ENCODE data around the gene ATP6V1A. TPM values are rescaled to one million over a fixed set of nuclear protein-coding genes. Genes with fewer than 3 reads are reported as not detected.
A peak's percentile ranks its signal among the peaks of the same experiment; 100 is the strongest.

ATP6V1A gene
- total and polyA plus RNA-seq, 2 of the 13 experiments (the other 11 are each of a cell fraction or from before 2014, with no cell fraction given) = 23.4 to 95.1 TPM

- no peak for TF ChIP-seq ZFP36 (IDR thresholded peaks at IDR 0.05; ENCODE audit: borderline replicate concordance, low read depth, low read length, partially characterized antibody)
- TF ChIP-seq, protein P1, sequence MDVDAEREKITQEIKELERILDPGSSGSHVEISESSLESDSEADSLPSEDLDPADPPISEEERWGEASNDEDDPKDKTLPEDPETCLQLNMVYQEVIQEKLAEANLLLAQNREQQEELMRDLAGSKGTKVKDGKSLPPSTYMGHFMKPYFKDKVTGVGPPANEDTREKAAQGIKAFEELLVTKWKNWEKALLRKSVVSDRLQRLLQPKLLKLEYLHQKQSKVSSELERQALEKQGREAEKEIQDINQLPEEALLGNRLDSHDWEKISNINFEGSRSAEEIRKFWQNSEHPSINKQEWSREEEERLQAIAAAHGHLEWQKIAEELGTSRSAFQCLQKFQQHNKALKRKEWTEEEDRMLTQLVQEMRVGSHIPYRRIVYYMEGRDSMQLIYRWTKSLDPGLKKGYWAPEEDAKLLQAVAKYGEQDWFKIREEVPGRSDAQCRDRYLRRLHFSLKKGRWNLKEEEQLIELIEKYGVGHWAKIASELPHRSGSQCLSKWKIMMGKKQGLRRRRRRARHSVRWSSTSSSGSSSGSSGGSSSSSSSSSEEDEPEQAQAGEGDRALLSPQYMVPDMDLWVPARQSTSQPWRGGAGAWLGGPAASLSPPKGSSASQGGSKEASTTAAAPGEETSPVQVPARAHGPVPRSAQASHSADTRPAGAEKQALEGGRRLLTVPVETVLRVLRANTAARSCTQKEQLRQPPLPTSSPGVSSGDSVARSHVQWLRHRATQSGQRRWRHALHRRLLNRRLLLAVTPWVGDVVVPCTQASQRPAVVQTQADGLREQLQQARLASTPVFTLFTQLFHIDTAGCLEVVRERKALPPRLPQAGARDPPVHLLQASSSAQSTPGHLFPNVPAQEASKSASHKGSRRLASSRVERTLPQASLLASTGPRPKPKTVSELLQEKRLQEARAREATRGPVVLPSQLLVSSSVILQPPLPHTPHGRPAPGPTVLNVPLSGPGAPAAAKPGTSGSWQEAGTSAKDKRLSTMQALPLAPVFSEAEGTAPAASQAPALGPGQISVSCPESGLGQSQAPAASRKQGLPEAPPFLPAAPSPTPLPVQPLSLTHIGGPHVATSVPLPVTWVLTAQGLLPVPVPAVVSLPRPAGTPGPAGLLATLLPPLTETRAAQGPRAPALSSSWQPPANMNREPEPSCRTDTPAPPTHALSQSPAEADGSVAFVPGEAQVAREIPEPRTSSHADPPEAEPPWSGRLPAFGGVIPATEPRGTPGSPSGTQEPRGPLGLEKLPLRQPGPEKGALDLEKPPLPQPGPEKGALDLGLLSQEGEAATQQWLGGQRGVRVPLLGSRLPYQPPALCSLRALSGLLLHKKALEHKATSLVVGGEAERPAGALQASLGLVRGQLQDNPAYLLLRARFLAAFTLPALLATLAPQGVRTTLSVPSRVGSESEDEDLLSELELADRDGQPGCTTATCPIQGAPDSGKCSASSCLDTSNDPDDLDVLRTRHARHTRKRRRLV (CRISPR knock-in tag; IDR thresholded peaks at IDR 0.05) = no peak
- TF ChIP-seq CBFB (CRISPR knock-in tag; IDR thresholded peaks at IDR 0.05) = no peak; the same call in 1 of the 2 replicates
- TF ChIP-seq, protein P2, sequence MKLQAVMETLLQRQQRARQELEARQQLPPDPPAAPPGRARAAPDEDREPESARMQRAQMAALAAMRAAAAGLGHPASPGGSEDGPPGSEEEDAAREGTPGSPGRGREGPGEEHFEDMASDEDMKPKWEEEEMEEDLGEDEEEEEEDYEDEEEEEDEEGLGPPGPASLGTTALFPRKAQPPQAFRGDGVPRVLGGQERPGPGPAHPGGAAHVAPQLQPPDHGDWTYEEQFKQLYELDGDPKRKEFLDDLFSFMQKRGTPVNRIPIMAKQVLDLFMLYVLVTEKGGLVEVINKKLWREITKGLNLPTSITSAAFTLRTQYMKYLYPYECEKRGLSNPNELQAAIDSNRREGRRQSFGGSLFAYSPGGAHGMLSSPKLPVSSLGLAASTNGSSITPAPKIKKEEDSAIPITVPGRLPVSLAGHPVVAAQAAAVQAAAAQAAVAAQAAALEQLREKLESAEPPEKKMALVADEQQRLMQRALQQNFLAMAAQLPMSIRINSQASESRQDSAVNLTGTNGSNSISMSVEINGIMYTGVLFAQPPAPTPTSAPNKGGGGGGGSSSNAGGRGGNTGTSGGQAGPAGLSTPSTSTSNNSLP (IDR thresholded peaks at IDR 0.05; ENCODE audit: low read depth, low read length) = no peak
- no peak for TF ChIP-seq ZNF562 (CRISPR knock-in tag; IDR thresholded peaks at IDR 0.05; ENCODE audit: borderline replicate concordance)
- TF ChIP-seq SKI (IDR thresholded peaks at IDR 0.05; ENCODE audit: partially characterized antibody) = peak; percentile 69
- peak; percentile 77; the same call in 1 of the 2 replicates for TF ChIP-seq ZNF670 (CRISPR knock-in tag; IDR thresholded peaks at IDR 0.05; ENCODE audit: borderline replicate concordance)
- TF ChIP-seq HOXA3 (CRISPR knock-in tag; IDR thresholded peaks at IDR 0.05) = peak; percentile 80
- no peak; the same call in 1 of the 2 replicates for TF ChIP-seq REL (CRISPR knock-in tag; conservative IDR thresholded peaks at IDR 0.05)
- TF ChIP-seq ZNF629 (CRISPR knock-in tag; conservative IDR thresholded peaks at IDR 0.05) = no peak
- no peak; the same call in 1 of the 2 replicates for TF ChIP-seq MLX (CRISPR knock-in tag; IDR thresholded peaks at IDR 0.05)
- TF ChIP-seq HNRNPUL1 (IDR thresholded peaks at IDR 0.05; ENCODE audit: low read depth, low read length) = no peak
- no peak for TF ChIP-seq KAT2B (IDR thresholded peaks at IDR 0.05; ENCODE audit: borderline replicate concordance, low read depth, low read length)
- TF ChIP-seq TARDBP (CRISPR knock-in tag; IDR thresholded peaks at IDR 0.05) = peak; percentile 23; the same call in 1 of the 2 replicates
- TF ChIP-seq, protein P3, sequence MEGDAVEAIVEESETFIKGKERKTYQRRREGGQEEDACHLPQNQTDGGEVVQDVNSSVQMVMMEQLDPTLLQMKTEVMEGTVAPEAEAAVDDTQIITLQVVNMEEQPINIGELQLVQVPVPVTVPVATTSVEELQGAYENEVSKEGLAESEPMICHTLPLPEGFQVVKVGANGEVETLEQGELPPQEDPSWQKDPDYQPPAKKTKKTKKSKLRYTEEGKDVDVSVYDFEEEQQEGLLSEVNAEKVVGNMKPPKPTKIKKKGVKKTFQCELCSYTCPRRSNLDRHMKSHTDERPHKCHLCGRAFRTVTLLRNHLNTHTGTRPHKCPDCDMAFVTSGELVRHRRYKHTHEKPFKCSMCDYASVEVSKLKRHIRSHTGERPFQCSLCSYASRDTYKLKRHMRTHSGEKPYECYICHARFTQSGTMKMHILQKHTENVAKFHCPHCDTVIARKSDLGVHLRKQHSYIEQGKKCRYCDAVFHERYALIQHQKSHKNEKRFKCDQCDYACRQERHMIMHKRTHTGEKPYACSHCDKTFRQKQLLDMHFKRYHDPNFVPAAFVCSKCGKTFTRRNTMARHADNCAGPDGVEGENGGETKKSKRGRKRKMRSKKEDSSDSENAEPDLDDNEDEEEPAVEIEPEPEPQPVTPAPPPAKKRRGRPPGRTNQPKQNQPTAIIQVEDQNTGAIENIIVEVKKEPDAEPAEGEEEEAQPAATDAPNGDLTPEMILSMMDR (CRISPR knock-in tag; IDR thresholded peaks at IDR 0.05) = no peak; the same call in 1 of the 2 replicates
- no peak for TF ChIP-seq ZNF674 (CRISPR knock-in tag; IDR thresholded peaks at IDR 0.05; ENCODE audit: low read depth)
- TF ChIP-seq, protein P4, sequence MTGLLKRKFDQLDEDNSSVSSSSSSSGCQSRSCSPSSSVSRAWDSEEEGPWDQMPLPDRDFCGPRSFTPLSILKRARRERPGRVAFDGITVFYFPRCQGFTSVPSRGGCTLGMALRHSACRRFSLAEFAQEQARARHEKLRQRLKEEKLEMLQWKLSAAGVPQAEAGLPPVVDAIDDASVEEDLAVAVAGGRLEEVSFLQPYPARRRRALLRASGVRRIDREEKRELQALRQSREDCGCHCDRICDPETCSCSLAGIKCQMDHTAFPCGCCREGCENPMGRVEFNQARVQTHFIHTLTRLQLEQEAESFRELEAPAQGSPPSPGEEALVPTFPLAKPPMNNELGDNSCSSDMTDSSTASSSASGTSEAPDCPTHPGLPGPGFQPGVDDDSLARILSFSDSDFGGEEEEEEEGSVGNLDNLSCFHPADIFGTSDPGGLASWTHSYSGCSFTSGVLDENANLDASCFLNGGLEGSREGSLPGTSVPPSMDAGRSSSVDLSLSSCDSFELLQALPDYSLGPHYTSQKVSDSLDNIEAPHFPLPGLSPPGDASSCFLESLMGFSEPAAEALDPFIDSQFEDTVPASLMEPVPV (CRISPR knock-in tag; IDR thresholded peaks at IDR 0.05) = no peak; the same call in 1 of the 2 replicates
- TF ChIP-seq HIVEP1 (CRISPR knock-in tag; IDR thresholded peaks at IDR 0.05) = no peak
Observed at GRCh38 chr3:113745756-113746547, 883 bp upstream of the ATP6V1A start, which contains the start of gene NAA50 (continued).
